ENCODE data around the gene BRD9.
"Not testable (repeated sequence)": the region's sequence is repeated elsewhere in the genome, so short reads cannot be mapped to it uniquely, and the experiment has no call there.

- TF ChIP-seq, protein P1, sequence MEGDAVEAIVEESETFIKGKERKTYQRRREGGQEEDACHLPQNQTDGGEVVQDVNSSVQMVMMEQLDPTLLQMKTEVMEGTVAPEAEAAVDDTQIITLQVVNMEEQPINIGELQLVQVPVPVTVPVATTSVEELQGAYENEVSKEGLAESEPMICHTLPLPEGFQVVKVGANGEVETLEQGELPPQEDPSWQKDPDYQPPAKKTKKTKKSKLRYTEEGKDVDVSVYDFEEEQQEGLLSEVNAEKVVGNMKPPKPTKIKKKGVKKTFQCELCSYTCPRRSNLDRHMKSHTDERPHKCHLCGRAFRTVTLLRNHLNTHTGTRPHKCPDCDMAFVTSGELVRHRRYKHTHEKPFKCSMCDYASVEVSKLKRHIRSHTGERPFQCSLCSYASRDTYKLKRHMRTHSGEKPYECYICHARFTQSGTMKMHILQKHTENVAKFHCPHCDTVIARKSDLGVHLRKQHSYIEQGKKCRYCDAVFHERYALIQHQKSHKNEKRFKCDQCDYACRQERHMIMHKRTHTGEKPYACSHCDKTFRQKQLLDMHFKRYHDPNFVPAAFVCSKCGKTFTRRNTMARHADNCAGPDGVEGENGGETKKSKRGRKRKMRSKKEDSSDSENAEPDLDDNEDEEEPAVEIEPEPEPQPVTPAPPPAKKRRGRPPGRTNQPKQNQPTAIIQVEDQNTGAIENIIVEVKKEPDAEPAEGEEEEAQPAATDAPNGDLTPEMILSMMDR (IDR thresholded peaks at IDR 0.05) = not testable (repeated sequence)
- not testable (repeated sequence) for TF ChIP-seq POLR2A (IDR thresholded peaks at IDR 0.05)
Measured at GRCh38 chr5:842402-843221, 50.0 kb downstream of the BRD9 start.

All from thyroid gland (tissue), 4 donors.